ENCODE data around the gene ARSG. TPM values are rescaled to one million over a fixed set of nuclear protein-coding genes. Genes with fewer than 3 reads are reported as not detected.

ARSG gene
- total and polyA plus RNA-seq, 2 of the 13 experiments (the other 11 are each of a cell fraction or from before 2014, with no cell fraction given) = 3.7 to 15.2 TPM

DNA sequence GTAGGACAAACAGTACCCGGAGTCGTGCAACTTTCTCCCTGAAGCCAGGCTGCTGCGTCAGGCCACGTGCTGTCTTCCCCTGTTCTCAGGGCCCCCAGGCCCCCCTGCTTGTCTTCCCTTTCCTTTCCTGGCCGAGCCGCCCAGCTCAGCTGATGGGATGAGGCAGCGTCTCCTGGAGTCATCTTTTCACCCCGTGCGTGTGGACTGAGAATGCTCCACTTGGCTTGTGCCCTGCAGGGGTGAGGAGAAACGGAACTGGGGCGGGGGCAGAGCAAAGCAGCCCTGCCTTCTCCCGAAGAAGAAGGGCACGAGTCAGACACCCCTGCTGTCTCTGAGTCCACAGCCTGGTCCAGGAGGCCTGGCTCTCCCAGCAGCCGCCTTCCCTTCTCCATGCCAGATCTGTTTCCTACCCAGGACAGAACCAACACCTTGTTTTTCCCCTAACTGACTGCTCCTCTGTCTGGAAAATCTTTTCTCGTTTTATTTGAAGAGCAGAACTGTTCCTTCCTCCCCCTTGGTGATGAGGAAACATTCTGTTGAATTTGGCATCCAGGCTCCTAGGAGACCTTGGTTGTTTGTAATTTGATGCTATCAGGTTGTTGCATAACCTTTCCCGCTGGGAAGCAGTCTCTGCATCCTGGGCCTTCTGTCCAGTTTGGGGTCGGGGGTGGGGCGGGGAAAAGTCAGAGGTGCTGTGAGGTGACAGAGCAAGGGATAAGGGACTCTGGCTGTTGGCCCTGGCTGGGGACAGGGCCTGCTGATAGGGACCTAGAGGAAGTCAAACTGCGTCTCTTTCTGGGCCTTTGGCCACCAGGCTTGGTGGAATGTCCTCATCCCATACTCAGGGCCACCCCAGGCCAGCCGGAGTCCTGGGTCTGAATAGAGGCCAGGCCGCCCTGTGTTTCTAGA lies 87.2 kb downstream of the ARSG start (continued):
- TF ChIP-seq, protein P1, sequence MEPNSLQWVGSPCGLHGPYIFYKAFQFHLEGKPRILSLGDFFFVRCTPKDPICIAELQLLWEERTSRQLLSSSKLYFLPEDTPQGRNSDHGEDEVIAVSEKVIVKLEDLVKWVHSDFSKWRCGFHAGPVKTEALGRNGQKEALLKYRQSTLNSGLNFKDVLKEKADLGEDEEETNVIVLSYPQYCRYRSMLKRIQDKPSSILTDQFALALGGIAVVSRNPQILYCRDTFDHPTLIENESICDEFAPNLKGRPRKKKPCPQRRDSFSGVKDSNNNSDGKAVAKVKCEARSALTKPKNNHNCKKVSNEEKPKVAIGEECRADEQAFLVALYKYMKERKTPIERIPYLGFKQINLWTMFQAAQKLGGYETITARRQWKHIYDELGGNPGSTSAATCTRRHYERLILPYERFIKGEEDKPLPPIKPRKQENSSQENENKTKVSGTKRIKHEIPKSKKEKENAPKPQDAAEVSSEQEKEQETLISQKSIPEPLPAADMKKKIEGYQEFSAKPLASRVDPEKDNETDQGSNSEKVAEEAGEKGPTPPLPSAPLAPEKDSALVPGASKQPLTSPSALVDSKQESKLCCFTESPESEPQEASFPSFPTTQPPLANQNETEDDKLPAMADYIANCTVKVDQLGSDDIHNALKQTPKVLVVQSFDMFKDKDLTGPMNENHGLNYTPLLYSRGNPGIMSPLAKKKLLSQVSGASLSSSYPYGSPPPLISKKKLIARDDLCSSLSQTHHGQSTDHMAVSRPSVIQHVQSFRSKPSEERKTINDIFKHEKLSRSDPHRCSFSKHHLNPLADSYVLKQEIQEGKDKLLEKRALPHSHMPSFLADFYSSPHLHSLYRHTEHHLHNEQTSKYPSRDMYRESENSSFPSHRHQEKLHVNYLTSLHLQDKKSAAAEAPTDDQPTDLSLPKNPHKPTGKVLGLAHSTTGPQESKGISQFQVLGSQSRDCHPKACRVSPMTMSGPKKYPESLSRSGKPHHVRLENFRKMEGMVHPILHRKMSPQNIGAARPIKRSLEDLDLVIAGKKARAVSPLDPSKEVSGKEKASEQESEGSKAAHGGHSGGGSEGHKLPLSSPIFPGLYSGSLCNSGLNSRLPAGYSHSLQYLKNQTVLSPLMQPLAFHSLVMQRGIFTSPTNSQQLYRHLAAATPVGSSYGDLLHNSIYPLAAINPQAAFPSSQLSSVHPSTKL (CRISPR knock-in tag; IDR thresholded peaks at IDR 0.05) = peak; percentile 87
- TF ChIP-seq FOXM1 (CRISPR knock-in tag; IDR thresholded peaks at IDR 0.05) = no peak
- peak; percentile 86; the same call in 1 of the 2 replicates for TF ChIP-seq ZBTB3 (CRISPR knock-in tag; IDR thresholded peaks at IDR 0.05; ENCODE audit: borderline replicate concordance, low read depth)
- peak; percentile 91 for TF ChIP-seq GATAD2A (CRISPR knock-in tag; IDR thresholded peaks at IDR 0.05)
- TF ChIP-seq ZNF205 (CRISPR knock-in tag; IDR thresholded peaks at IDR 0.05) = no peak; the same call in 1 of the 2 replicates
- no peak; the same call in 1 of the 2 replicates for TF ChIP-seq ZNF567 (CRISPR knock-in tag; IDR thresholded peaks at IDR 0.05; ENCODE audit: borderline replicate concordance)
- no peak for TF ChIP-seq ZNF3 (CRISPR knock-in tag; IDR thresholded peaks at IDR 0.05)
- peak; percentile 76 for TF ChIP-seq ZIK1 (CRISPR knock-in tag; IDR thresholded peaks at IDR 0.05; ENCODE audit: borderline replicate concordance, low read depth)
- no peak for TF ChIP-seq GABPA (IDR thresholded peaks at IDR 0.05; ENCODE audit: low read depth, low read length)
- TF ChIP-seq GABPA (CRISPR knock-in tag; IDR thresholded peaks at IDR 0.05; ENCODE audit: low read depth) = no peak
- TF ChIP-seq JARID2 (CRISPR knock-in tag; IDR thresholded peaks at IDR 0.05; ENCODE audit: insufficient replicate concordance) = no peak
- TF ChIP-seq NONO (IDR thresholded peaks at IDR 0.05) = no peak
- peak; percentile 89; the same call in 1 of the 2 replicates for TF ChIP-seq NONO (CRISPR knock-in tag; conservative IDR thresholded peaks at IDR 0.05)
- TF ChIP-seq RARG (CRISPR knock-in tag; IDR thresholded peaks at IDR 0.05; ENCODE audit: low read depth) = no peak
- TF ChIP-seq, protein P2, sequence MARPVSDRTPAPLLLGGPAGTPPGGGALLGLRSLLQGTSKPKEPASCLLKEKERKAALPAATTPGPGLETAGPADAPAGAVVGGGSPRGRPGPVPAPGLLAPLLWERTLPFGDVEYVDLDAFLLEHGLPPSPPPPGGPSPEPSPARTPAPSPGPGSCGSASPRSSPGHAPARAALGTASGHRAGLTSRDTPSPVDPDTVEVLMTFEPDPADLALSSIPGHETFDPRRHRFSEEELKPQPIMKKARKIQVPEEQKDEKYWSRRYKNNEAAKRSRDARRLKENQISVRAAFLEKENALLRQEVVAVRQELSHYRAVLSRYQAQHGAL (CRISPR knock-in tag; IDR thresholded peaks at IDR 0.05; ENCODE audit: not compliant biosample characterization) = peak; percentile 17
- peak; percentile 91 for TF ChIP-seq TCF7 (IDR thresholded peaks at IDR 0.05; ENCODE audit: low read depth)
- peak; percentile 84 for TF ChIP-seq MED8 (CRISPR knock-in tag; IDR thresholded peaks at IDR 0.05; ENCODE audit: insufficient replicate concordance)
- no peak for TF ChIP-seq ZFAT (CRISPR knock-in tag; conservative IDR thresholded peaks at IDR 0.05)
- TF ChIP-seq ZNF644 (CRISPR knock-in tag; IDR thresholded peaks at IDR 0.05; ENCODE audit: low read depth) = peak; percentile 51
- TF ChIP-seq ZNF572 (CRISPR knock-in tag; IDR thresholded peaks at IDR 0.05) = peak; percentile 97; the same call in 1 of the 2 replicates
- no peak for TF ChIP-seq CREB1 (IDR thresholded peaks at IDR 0.05)
- TF ChIP-seq CREB1 (CRISPR knock-in tag; IDR thresholded peaks at IDR 0.05) = peak; percentile 78
- no peak for TF ChIP-seq TOE1 (CRISPR knock-in tag; IDR thresholded peaks at IDR 0.05)
- TF ChIP-seq SRSF9 (IDR thresholded peaks at IDR 0.05; ENCODE audit: borderline replicate concordance, insufficient read depth, low read depth, low read length, poor library complexity, severe bottlenecking) = no peak
